ENCODE measurements around the gene PPP1R9A. TPM values are rescaled to one million over a fixed set of nuclear protein-coding genes. Genes with fewer than 3 reads are reported as not detected.

Gene PPP1R9A
- total RNA-seq = not detected

DNA sequence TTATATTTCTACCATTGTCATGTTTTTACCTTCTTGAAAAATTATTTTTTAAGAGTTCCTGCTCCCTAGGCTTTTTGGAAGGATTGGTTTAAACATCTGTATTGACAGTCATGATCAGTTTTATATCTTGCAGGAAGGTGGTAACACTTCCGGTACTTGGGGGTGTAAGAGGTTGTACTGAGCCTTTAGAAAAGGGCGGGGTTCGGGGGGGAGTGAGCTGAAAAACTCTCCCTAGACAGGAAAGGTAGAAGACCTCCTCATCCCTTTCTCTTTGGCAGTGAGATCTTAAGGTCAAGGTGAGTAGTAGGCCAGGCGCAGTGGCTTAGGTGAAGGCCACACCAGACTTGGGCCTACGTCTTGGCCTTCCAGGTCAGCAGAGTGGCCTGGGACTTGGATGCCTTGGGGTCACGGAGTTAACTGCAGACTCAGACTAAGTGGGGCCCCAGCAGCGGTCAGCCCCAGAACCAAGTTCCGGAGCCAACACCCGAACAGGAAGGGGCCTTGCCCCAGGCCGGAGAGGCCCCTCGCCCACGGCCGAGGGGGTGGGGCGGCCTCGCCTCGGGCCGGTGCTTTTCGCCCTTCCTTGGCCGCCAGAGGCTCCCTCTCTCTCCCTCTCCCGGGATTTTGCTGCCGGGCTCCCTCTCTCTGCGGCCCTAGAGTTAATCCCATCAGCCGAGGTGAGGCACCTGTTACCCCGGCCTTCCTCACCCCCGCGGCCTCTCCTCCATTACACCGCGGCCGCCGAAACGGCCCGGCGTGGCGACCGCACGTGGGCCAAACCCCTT, at the start of gene PPP1R9A:
Gene PPP1R9A (plus strand): TSS at position 569 of the 785 bp plus-strand sequence. CDS start 2,520 bp downstream, outside the sequence.

DNA sequence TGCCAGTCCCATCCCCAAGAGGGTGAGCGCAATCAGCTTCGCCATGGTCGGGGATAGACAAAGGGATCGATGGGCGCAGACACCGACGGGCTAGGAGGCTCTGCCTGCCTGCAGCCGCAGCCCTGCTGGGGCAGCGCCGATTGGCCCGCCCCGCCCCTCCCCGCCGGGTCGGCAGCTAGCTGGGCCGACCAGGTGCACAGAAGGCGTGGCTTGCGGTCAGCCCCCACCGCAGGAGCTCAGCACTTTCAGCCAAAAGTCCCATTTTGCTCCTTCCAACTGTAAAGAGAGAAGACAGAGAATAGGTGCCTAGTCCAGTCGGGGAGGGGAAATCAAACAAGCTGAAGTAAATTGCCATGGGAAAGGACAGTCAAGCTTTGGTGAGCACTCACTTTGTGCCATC, 417.0 kb downstream of the PPP1R9A start, which contains the start of gene PON1:
Gene PON1 (minus strand): TSS at position 102 of the 400 bp plus-strand sequence. CDS start 57 bp downstream, at position 45.

